Esophagus muscularis mucosa (tissue), 4 donors: ENCODE data around the gene CENPP. TPM values are rescaled to one million over a fixed set of nuclear protein-coding genes. Genes with fewer than 3 reads are reported as not detected.

Experiments
- DNase-seq: peaks from one replicate; pipeline ENCODE4 v3.0.0-alpha.2; 2017; ENCODE audit errors: extremely low spot score
- H3K27ac ChIP-seq, 4 donors: fragments of 200-600 bp; sonication (generic); replicated peaks in 1 of 4; 1 replicate in 3 of 4; 2 replicates in 1 of 4; pipeline ENCODE4 v1.5.1; 2016 to 2019; ENCODE audit warnings: mild to moderate bottlenecking in 1 of 4
- H3K27me3 ChIP-seq, 4 donors: fragments of 200-600 bp; sonication (generic); one replicate each; pipeline versions ENCODE4 v1.5.1 to v1.6.0; 2016 to 2019
- H3K36me3 ChIP-seq, 4 donors: fragments of 200-600 bp; sonication (generic); one replicate each; pipeline ENCODE4 v1.5.1; 2016 to 2019
- H3K4me1 ChIP-seq, 4 donors: fragments of 200-600 bp; sonication (generic); one replicate each; pipeline ENCODE4 v1.5.1; 2016 to 2019
- H3K4me3 ChIP-seq, 4 donors: fragments of 200-600 bp; sonication (generic); 1 replicate in 2 of 4; 2 replicates in 2 of 4; pipeline ENCODE4 v1.5.1; 2016 to 2019; ENCODE audit warnings: mild to moderate bottlenecking in 4 of 4, moderate library complexity in 1 of 4
- H3K9me3 ChIP-seq, 4 donors: fragments of 200-600 bp; sonication (generic); 1 replicate in 3 of 4; 2 replicates in 1 of 4; pipeline ENCODE4 v1.5.1; 2016 to 2019
- CTCF ChIP-seq, 3 experiments: fragments of 200-600 bp in 2 of 3; fragments of 450-650 bp in 1 of 3; sonication (generic) in 2 of 3; IDR thresholded peaks; one replicate each; pipeline ENCODE4 v1.5.1; 2017 to 2019; ENCODE audit warnings: antibody characterized with exemption in 3 of 3, mild to moderate bottlenecking in 2 of 3, moderate library complexity in 1 of 3
- EP300 ChIP-seq: sonication (generic); formaldehyde crosslinking; IDR thresholded peaks from one replicate; pipeline ENCODE4 v1.6.1; 2017; ENCODE audit warnings: antibody characterized with exemption
- POLR2A ChIP-seq: fragments of 450-650 bp; IDR thresholded peaks from one replicate; pipeline ENCODE4 v1.6.1; 2017; ENCODE audit warnings: antibody characterized with exemption, moderate library complexity, mild to moderate bottlenecking, low read depth
- POLR2AphosphoS5 ChIP-seq, 2 donors: sonication (generic); formaldehyde crosslinking; IDR thresholded peaks; one replicate each; pipeline ENCODE4 v1.6.1; 2017; ENCODE audit warnings: antibody characterized with exemption in 2 of 2
- WGBS: methylation state at CpG from one replicate; pipeline ENCODE4 v1.1.5; 2018; 5-methylcytosine and 5-hydroxymethylcytosine counted together
- intact Hi-C: fragments of 100-400 bp; cut with DNase I; formaldehyde crosslinking; loops from one replicate; pipeline ENCODE4 v1.15.1; 2023
- total RNA-seq, 4 donors: library from RNA; depleted of rRNA; stranded (reverse); fragments of >200 nt; gene quantifications; one replicate each; pipeline versions ENCODE4 v1.1.0 to v1.2.1, GENCODE V29; 2016

Gene CENPP
- total RNA-seq, 4 donors from 2014 or later, result 1.0 to 5.8 (median 2.0) TPM

- TF ChIP-seq POLR2A, result no peak
- no peak for TF ChIP-seq POLR2AphosphoS5 (IDR thresholded peaks at IDR 0.05)
- TF ChIP-seq CTCF (IDR thresholded peaks at IDR 0.05), result no peak
- TF ChIP-seq EP300, result no peak
These were observed 233.0 kb downstream of the CENPP start for GRCh38 chr9:92558612-92559374.

GRCh38 chr9:92561374-92562330 lies 235.9 kb downstream of the CENPP start:
- WGBS, result 81% methylated on average over 5 of the region's 5 CpGs
- no peak overlapping the region for H3K4me3 ChIP-seq
- H3K4me1 ChIP-seq, result peaks cover 0 to 28% (median 20%) of the 10 kb centered on the region in 4 donors
- DNase-seq, result no peak
- no peak overlapping the region for H3K27ac ChIP-seq
- TF ChIP-seq POLR2A (no peak), EP300 (no peak), CTCF (IDR thresholded peaks at IDR 0.05) (no peak), POLR2AphosphoS5 (IDR thresholded peaks at IDR 0.05) (no peak)
- intact Hi-C loops, result no loop called here
- peaks cover 0 to 8% (median 0%) of the 10 kb centered on the region in 4 donors for H3K9me3 ChIP-seq
- H3K36me3 ChIP-seq, result no peaks in the 10 kb centered on the region
- no peaks in the 10 kb centered on the region for H3K27me3 ChIP-seq

More at GRCh38 chr9:92558612-92559374, 233.0 kb downstream of the CENPP start:
- no peak overlapping the region for H3K4me3 ChIP-seq
- no peak overlapping the region for H3K27ac ChIP-seq
- intact Hi-C loops, result no loop called here
- no peaks in the 10 kb centered on the region for H3K9me3 ChIP-seq
- H3K36me3 ChIP-seq, result no peaks in the 10 kb centered on the region
- DNase-seq, result no peak
- peaks cover 0 to 21% (median 15%) of the 10 kb centered on the region in 4 donors for H3K4me1 ChIP-seq
- WGBS, result 91% methylated on average over 16 of the region's 16 CpGs
- H3K27me3 ChIP-seq, result no peaks in the 10 kb centered on the region

- TF ChIP-seq EP300 (no peak), CTCF (IDR thresholded peaks at IDR 0.05) (no peak), POLR2AphosphoS5 (IDR thresholded peaks at IDR 0.05) (no peak)
- Histone ChIP-seq H3K36me3 (no peaks in the 10 kb centered on the region), H3K27me3 (no peaks in the 10 kb centered on the region), H3K27ac (no peak overlapping the region), H3K9me3 (peaks cover 0 to 8% (median 0%) of the 10 kb centered on the region in 4 donors), H3K4me3 (no peak overlapping the region), H3K4me1 (peaks cover 0 to 28% (median 20%) of the 10 kb centered on the region in 4 donors)
- 69% methylated on average over 5 of the region's 5 CpGs for WGBS
- intact Hi-C loops, result no loop called here
- DNase-seq, result no peak
These were observed 236.8 kb downstream of the CENPP start for GRCh38 chr9:92562461-92562967.

GRCh38 chr9:92563116-92564100 lies 237.7 kb downstream of the CENPP start:
- no peak overlapping the region for H3K27ac ChIP-seq
- TF ChIP-seq POLR2AphosphoS5 (IDR thresholded peaks at IDR 0.05) (no peak), CTCF (IDR thresholded peaks at IDR 0.05) (no peak), POLR2A (no peak), EP300 (no peak)
- 75% methylated on average over 3 of the region's 3 CpGs for WGBS
- DNase-seq, result no peak
- no peak overlapping the region for H3K4me3 ChIP-seq
- no peaks in the 10 kb centered on the region for H3K36me3 ChIP-seq
- peaks cover 0 to 28% (median 20%) of the 10 kb centered on the region in 4 donors for H3K4me1 ChIP-seq
- H3K9me3 ChIP-seq, result peaks cover 0 to 8% (median 0%) of the 10 kb centered on the region in 4 donors
- intact Hi-C loops, result no loop called here
- no peaks in the 10 kb centered on the region for H3K27me3 ChIP-seq
